ENCODE measurements around the gene GARNL3. TPM values are rescaled to one million over a fixed set of nuclear protein-coding genes. Genes with fewer than 3 reads are reported as not detected.

GARNL3 gene
- total RNA-seq, 6 experiments from 2014 or later = 4.4 to 9.7 (median 6.1) TPM

- TF ChIP-seq CTCF (IDR thresholded peaks at IDR 0.05) (no peak), POLR2A (IDR thresholded peaks at IDR 0.05) (no peak)
- no peak overlapping the region for H3K27ac ChIP-seq
- DNase-seq (no peak), ATAC-seq (no peak)
- H3K4me1 ChIP-seq = peaks cover 0 to 13% (median 0%) of the 10 kb centered on the region in 4 donors
- H3K27me3 ChIP-seq = no peaks in the 10 kb centered on the region
- H3K36me3 ChIP-seq = peaks cover 0 to 21% (median 2%) of the 10 kb centered on the region in 4 donors
- no peak overlapping the region for H3K4me3 ChIP-seq
- intact Hi-C loops (cut with DNase I) = no loop called here
- WGBS (ENCODE audit: insufficient coverage, low coverage, low lambda C conversion rate, missing lambda C conversion rate) = 91% methylated on average over 6 of the region's 14 CpGs
- no peaks in the 10 kb centered on the region for H3K9me3 ChIP-seq
Observed at GRCh38 chr9:127399736-127400269, 135.2 kb downstream of the GARNL3 start.

GRCh38 chr9:127402401-127403090 is 138.0 kb downstream of the GARNL3 start:
- Histone ChIP-seq H3K27ac (no peak overlapping the region), H3K27me3 (no peaks in the 10 kb centered on the region), H3K9me3 (no peaks in the 10 kb centered on the region), H3K4me1 (peaks cover 0 to 20% (median 4%) of the 10 kb centered on the region in 4 donors), H3K36me3 (peaks cover 0 to 28% (median 2%) of the 10 kb centered on the region in 4 donors), H3K4me3 (no peak overlapping the region)
- DNase-seq (no peak), ATAC-seq (no peak)
- 76% methylated on average over 3 of the region's 18 CpGs for WGBS (ENCODE audit: insufficient coverage, low coverage, low lambda C conversion rate, missing lambda C conversion rate)
- intact Hi-C loops (cut with DNase I) = no loop called here
- TF ChIP-seq CTCF (IDR thresholded peaks at IDR 0.05) (no peak), POLR2A (IDR thresholded peaks at IDR 0.05) (no peak)

- intact Hi-C loops (cut with DNase I) = no loop called here
- Histone ChIP-seq H3K9me3 (no peaks in the 10 kb centered on the region), H3K4me3 (no peak overlapping the region), H3K4me1 (peaks cover 0 to 20% (median 6%) of the 10 kb centered on the region in 4 donors), H3K27ac (no peak overlapping the region), H3K36me3 (peaks cover 0 to 28% (median 2%) of the 10 kb centered on the region in 4 donors), H3K27me3 (no peaks in the 10 kb centered on the region)
- 76% methylated on average over 3 of the region's 22 CpGs for WGBS (ENCODE audit: insufficient coverage, low coverage, low lambda C conversion rate, missing lambda C conversion rate)
- TF ChIP-seq CTCF (IDR thresholded peaks at IDR 0.05) (no peak), POLR2A (IDR thresholded peaks at IDR 0.05) (no peak)
- DNase-seq (no peak), ATAC-seq (no peak)
Observed at GRCh38 chr9:127403507-127404192, 139.1 kb downstream of the GARNL3 start.

GRCh38 chr9:127404631-127405030 is 140.1 kb downstream of the GARNL3 start:
- Histone ChIP-seq H3K4me1 (peaks cover 0 to 17% (median 6%) of the 10 kb centered on the region in 4 donors), H3K4me3 (no peak overlapping the region), H3K27me3 (no peaks in the 10 kb centered on the region), H3K9me3 (no peaks in the 10 kb centered on the region), H3K36me3 (peaks cover 0 to 28% (median 2%) of the 10 kb centered on the region in 4 donors), H3K27ac (no peak overlapping the region)
- no peak for ATAC-seq
- intact Hi-C loops (cut with DNase I) = no loop called here
- TF ChIP-seq CTCF (IDR thresholded peaks at IDR 0.05) (no peak), POLR2A (IDR thresholded peaks at IDR 0.05) (no peak)
- WGBS (ENCODE audit: insufficient coverage, low coverage, low lambda C conversion rate, missing lambda C conversion rate) = no CpG with 5 or more reads among the region's 23 CpGs
- DNase-seq = no peak

All from right lobe of liver (tissue), 6 donors.